PC-3 (cell line): ENCODE results near the gene BCAR3. TPM values are rescaled to one million over a fixed set of nuclear protein-coding genes. Genes with fewer than 3 reads are reported as not detected.

Experiments used
- ATAC-seq: fragments of 200-7000 bp; cut with Tn5 transposase; 2 replicates; pipeline ENCODE4 v1.9.1; 2020; ENCODE audit warnings: mild to moderate bottlenecking, moderate library complexity
- BruUV-seq: library from RNA; stranded (reverse); fragments of 400-500 nt; replicated peaks from 2 replicates; lab custom pipeline; 2021; lab: Mats Ljungman, UMichigan
- CTCF ChIA-PET: fragments of 300-600 bp; sonication (Branson Sonifier 250); formaldehyde crosslinking; loops from one replicate; lab custom pipeline; 2022; ENCODE audit warnings: antibody characterized with exemption; lab: Charles Lee
- POLR2A ChIA-PET: fragments of 300-600 bp; sonication (Branson Sonifier 250); formaldehyde crosslinking; loops from one replicate; lab custom pipeline; 2022; ENCODE audit warnings: antibody characterized with exemption; ENCODE audit not compliant: unreplicated experiment; lab: Charles Lee
- DNase-seq: peaks from one replicate; pipeline ENCODE4 v3.0.0-alpha.2; 2015
- H2AFZ ChIP-seq: fragments of 300-600 bp; sonication (generic); 2 replicates; pipeline ENCODE4 v1.6.0; 2016; ENCODE audit warnings: antibody characterized with exemption, low read length
- H3F3A ChIP-seq: fragments of 300-600 bp; sonication (generic); one replicate; pipeline ENCODE4 v1.6.0; 2017; ENCODE audit warnings: antibody characterized with exemption, low read length, control low read depth, mild to moderate bottlenecking; ENCODE audit not compliant: unreplicated experiment
- H3K27ac ChIP-seq: fragments of 300-600 bp; sonication (generic); 2 replicates; pipeline ENCODE4 v1.5.1; 2016; ENCODE audit warnings: mild to moderate bottlenecking, low read length
- H3K27me3 ChIP-seq: fragments of 300-600 bp; sonication (generic); 2 replicates; pipeline ENCODE4 v1.6.1; 2016; ENCODE audit warnings: low read length, mixed read lengths
- H3K36me3 ChIP-seq: fragments of 300-600 bp; sonication (generic); 2 replicates; pipeline ENCODE4 v1.6.1; 2016; ENCODE audit warnings: low read depth, mixed run types, low read length, mixed read lengths
- H3K4me1 ChIP-seq: fragments of 300-600 bp; sonication (generic); 2 replicates; pipeline ENCODE4 v1.5.1; 2016; ENCODE audit warnings: low read length; ENCODE audit not compliant: insufficient read depth
- H3K4me2 ChIP-seq: fragments of 300-600 bp; sonication (generic); 2 replicates; pipeline ENCODE4 v1.6.0; 2016; ENCODE audit warnings: low read length
- H3K4me3 ChIP-seq: fragments of 300-600 bp; sonication (generic); 2 replicates; pipeline ENCODE4 v1.5.1; 2016; ENCODE audit warnings: mild to moderate bottlenecking, low read length, mixed read lengths
- H3K79me2 ChIP-seq: fragments of 300-600 bp; sonication (generic); 2 replicates; pipeline ENCODE4 v1.6.1; 2017; ENCODE audit warnings: low read length, mixed read lengths
- H3K9ac ChIP-seq: fragments of 300-600 bp; sonication (generic); 2 replicates; pipeline ENCODE4 v1.6.0; 2016; ENCODE audit warnings: mild to moderate bottlenecking, low read length
- H3K9me2 ChIP-seq: fragments of 300-600 bp; sonication (generic); replicated peaks from 2 replicates; pipeline ENCODE4 v1.6.1; 2016; ENCODE audit warnings: mixed run types, low read length, mixed read lengths
- H3K9me3 ChIP-seq: fragments of 300-600 bp; sonication (generic); 2 replicates; pipeline ENCODE4 v1.6.1; 2016; ENCODE audit warnings: low read length, mixed read lengths
- H4K20me1 ChIP-seq: fragments of 300-600 bp; sonication (generic); 2 replicates; pipeline ENCODE4 v1.6.1; 2016; ENCODE audit warnings: low read length, mixed read lengths
- EZH2 ChIP-seq: fragments of 300-600 bp; sonication (generic); IDR thresholded peaks from one replicate; pipeline ENCODE4 v1.6.1; 2017; ENCODE audit warnings: antibody characterized with exemption, mild to moderate bottlenecking, low read length; ENCODE audit not compliant: unreplicated experiment
- EZH2phosphoT487 ChIP-seq: fragments of 300-600 bp; sonication (generic); IDR thresholded peaks from 2 replicates; pipeline ENCODE4 v1.6.1; 2018; ENCODE audit warnings: mild to moderate bottlenecking, antibody characterized with exemption, low read length, borderline replicate concordance
- intact Hi-C: fragments of 100-400 bp; cut with micrococcal nuclease; formaldehyde crosslinking; loops from 2 replicates; pipeline ENCODE4 v1.9.0; 2023
- total RNA-seq: library from RNA; depleted of rRNA; stranded (reverse); fragments of >200 nt; gene quantifications from 2 replicates; pipeline ENCODE4 v1.2.3, GENCODE V29; 2014
- TF ChIP-seq, protein P1 (sequence below): fragments of 300-600 bp; sonication (generic); conservative IDR thresholded peaks from 2 replicates; pipeline ENCODE4 v1.5.1; 2017; ENCODE audit warnings: antibody characterized with exemption, low read depth, mild to moderate bottlenecking, low read length

The BCAR3 gene
- total RNA-seq, 1 experiment from 2014 or later, result 171 TPM

DNA sequence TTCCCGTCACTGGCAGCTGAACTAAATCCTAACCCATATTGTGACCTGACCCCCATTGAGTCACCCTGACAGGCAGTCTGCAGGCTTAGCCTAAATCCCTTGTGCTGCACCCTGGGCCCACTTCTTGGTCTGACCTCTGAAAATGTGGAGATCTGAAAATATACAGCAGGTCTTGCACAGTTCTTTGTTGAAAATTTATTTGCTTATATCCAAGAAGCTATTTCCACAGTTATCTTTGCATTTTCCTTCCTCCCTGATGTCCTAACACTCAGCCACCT is 87.1 kb downstream of the BCAR3 start:
- H3K4me1 ChIP-seq, result peaks cover 16% of the 10 kb centered on the region
- H3K27ac ChIP-seq, result peak overlapping the region; percentile 37; the same call in 1 of the 2 replicates
- H3K9ac ChIP-seq, result no peak overlapping the region
- H3K36me3 ChIP-seq, result peaks cover 72% of the 10 kb centered on the region
- no peak overlapping the region for H2AFZ ChIP-seq
- H3K4me3 ChIP-seq, result no peak overlapping the region
- ChIA-PET POLR2A (no interaction called here), CTCF (no interaction called here)
- peaks cover 5% of the 10 kb centered on the region for H3F3A ChIP-seq
- no peaks in the 10 kb centered on the region for H3K9me3 ChIP-seq
- DNase-seq (no peak), ATAC-seq (no peak)
- TF ChIP-seq, protein P1, sequence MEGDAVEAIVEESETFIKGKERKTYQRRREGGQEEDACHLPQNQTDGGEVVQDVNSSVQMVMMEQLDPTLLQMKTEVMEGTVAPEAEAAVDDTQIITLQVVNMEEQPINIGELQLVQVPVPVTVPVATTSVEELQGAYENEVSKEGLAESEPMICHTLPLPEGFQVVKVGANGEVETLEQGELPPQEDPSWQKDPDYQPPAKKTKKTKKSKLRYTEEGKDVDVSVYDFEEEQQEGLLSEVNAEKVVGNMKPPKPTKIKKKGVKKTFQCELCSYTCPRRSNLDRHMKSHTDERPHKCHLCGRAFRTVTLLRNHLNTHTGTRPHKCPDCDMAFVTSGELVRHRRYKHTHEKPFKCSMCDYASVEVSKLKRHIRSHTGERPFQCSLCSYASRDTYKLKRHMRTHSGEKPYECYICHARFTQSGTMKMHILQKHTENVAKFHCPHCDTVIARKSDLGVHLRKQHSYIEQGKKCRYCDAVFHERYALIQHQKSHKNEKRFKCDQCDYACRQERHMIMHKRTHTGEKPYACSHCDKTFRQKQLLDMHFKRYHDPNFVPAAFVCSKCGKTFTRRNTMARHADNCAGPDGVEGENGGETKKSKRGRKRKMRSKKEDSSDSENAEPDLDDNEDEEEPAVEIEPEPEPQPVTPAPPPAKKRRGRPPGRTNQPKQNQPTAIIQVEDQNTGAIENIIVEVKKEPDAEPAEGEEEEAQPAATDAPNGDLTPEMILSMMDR, result no peak
- TF ChIP-seq EZH2 (no peak), EZH2phosphoT487 (no peak)
- intact Hi-C loops, result no loop called here
- no TSS peak for BruUV-seq
- no peaks in the 10 kb centered on the region for H3K27me3 ChIP-seq
- H3K9me2 ChIP-seq, result no peaks in the 10 kb centered on the region
- no peak overlapping the region for H3K4me2 ChIP-seq
- H4K20me1 ChIP-seq, result peaks cover 83% of the 10 kb centered on the region
- H3K79me2 ChIP-seq, result peaks cover 97% of the 10 kb centered on the region

DNA sequence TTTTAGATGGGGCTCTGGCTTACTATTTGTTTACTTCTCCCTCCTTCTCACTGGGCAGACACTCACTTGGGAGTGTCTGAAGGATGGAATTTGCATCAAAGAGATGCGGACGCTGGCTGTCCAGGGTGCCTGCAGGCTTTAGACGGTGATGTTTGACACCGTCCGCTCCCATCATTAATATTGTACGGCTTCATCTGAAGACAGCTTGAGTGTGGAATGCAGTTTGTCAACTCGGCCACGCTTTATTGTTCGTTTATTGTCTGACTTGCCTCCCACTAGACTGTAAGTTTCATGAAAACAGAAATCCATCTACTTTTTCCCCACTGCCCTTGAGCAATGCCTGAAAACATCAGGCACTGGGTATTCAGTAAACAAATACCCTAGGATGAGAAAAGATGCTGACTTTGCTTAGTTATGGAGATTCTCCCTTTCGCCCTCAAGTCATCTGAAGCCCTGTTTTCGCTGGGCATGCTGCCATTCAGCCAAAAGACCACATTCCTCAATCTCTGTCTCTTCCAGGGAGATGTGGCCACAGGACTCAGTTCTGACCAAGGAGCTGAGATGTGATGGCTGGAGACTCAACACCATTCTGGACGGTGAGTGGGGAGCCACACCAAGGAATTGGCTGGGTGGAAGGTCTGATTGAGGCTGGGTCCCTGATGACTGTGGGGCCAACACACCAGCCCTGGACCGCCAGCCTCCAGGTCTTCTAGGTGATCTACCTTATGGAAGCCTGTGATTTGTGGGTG is 87.6 kb downstream of the BCAR3 start:
- DNase-seq (no peak), ATAC-seq (no peak)
- H3K4me1 ChIP-seq, result peaks cover 16% of the 10 kb centered on the region
- H4K20me1 ChIP-seq, result peaks cover 80% of the 10 kb centered on the region
- H3K9ac ChIP-seq, result no peak overlapping the region
- no peak overlapping the region for H2AFZ ChIP-seq
- no peak for TF ChIP-seq EZH2phosphoT487
- TF ChIP-seq, protein P1, result no peak
- TF ChIP-seq EZH2, result no peak
- H3F3A ChIP-seq, result peaks cover 10% of the 10 kb centered on the region
- H3K79me2 ChIP-seq, result peaks cover 97% of the 10 kb centered on the region
- ChIA-PET CTCF (no interaction called here), POLR2A (no interaction called here)
- H3K9me3 ChIP-seq, result no peaks in the 10 kb centered on the region
- no TSS peak for BruUV-seq
- no peaks in the 10 kb centered on the region for H3K27me3 ChIP-seq
- peaks cover 77% of the 10 kb centered on the region for H3K36me3 ChIP-seq
- H3K4me3 ChIP-seq, result no peak overlapping the region
- no peaks in the 10 kb centered on the region for H3K9me2 ChIP-seq
- intact Hi-C loops, result no loop called here
- H3K4me2 ChIP-seq, result no peak overlapping the region
- H3K27ac ChIP-seq, result peak overlapping the region; percentile 37; the same call in 1 of the 2 replicates

DNA sequence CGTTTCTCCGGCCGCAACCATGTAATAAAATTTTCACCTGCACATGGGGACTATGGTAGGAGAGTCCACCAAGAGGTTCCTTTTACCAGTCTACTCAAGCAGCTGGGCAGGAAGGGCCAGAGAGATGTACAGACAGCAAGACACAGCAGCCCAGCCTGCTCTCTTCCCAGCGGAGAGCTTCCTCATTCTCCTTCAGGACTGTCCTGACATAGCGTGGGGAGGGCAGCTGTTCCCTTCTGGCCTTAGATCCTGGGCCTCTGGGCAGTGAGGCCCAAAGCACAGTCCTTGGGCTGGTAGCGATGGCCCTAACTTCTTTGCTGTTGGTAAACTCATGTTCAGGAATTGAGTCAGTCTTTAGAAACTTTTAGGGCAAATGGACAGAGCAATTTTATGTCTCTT is 89.1 kb downstream of the BCAR3 start:
- Histone ChIP-seq H3K36me3 (peaks cover 85% of the 10 kb centered on the region), H3F3A (peaks cover 16% of the 10 kb centered on the region), H3K4me2 (no peak overlapping the region), H3K4me3 (no peak overlapping the region), H3K9ac (no peak overlapping the region), H3K9me3 (no peaks in the 10 kb centered on the region), H3K4me1 (peaks cover 23% of the 10 kb centered on the region), H4K20me1 (peaks cover 75% of the 10 kb centered on the region), H2AFZ (no peak overlapping the region), H3K79me2 (peaks cover 97% of the 10 kb centered on the region), H3K9me2 (no peaks in the 10 kb centered on the region), H3K27ac (no peak overlapping the region), H3K27me3 (no peaks in the 10 kb centered on the region)
- ChIA-PET POLR2A (no interaction called here), CTCF (no interaction called here)
- no peak for ATAC-seq
- no peak for DNase-seq
- intact Hi-C loops, result no loop called here
- TF ChIP-seq EZH2, result no peak
- TF ChIP-seq, protein P1, result no peak
- TF ChIP-seq EZH2phosphoT487, result no peak
- BruUV-seq, result no TSS peak
